Transverse colon (tissue), 4 donors: Measurements from ENCODE around the gene NT5C2. TPM values are rescaled to one million over a fixed set of nuclear protein-coding genes. Genes with fewer than 3 reads are reported as not detected.
A peak's percentile ranks its signal among the peaks of the same experiment; 100 is the strongest.

Experiments used
- DNase-seq: peaks from one replicate; pipeline ENCODE4 v3.0.0-alpha.2; 2019
- H3K27ac ChIP-seq, 4 donors: fragments of 200-600 bp; sonication (generic); 2 replicates each; pipeline ENCODE4 v1.5.1; 2016 to 2018; ENCODE audit warnings: inconsistent platforms in 4 of 4
- H3K27me3 ChIP-seq: fragments of 200-600 bp; sonication (generic); 2 replicates; pipeline ENCODE4 v1.5.1; 2017; ENCODE audit warnings: inconsistent platforms
- H3K36me3 ChIP-seq, 4 donors: fragments of 200-600 bp; sonication (generic); 2 replicates each; pipeline ENCODE4 v1.5.1; 2017 to 2019; ENCODE audit warnings: inconsistent platforms in 4 of 4
- H3K4me1 ChIP-seq, 4 donors: fragments of 200-600 bp; sonication (generic); 2 replicates each; pipeline ENCODE4 v1.5.1; 2017 to 2020; ENCODE audit warnings: inconsistent platforms in 4 of 4
- H3K4me3 ChIP-seq, 4 donors: fragments of 200-600 bp; sonication (generic); 1 replicate in 1 of 4; 2 replicates in 3 of 4; pipeline versions ENCODE4 v1.5.1 to v1.6.1; 2017 to 2019; ENCODE audit warnings: inconsistent platforms in 4 of 4
- H3K9me3 ChIP-seq, 2 donors: fragments of 200-600 bp; sonication (generic); 2 replicates each; pipeline ENCODE4 v1.5.1; 2017 to 2019; ENCODE audit warnings: inconsistent platforms in 2 of 2
- EP300 ChIP-seq: sonication (generic); formaldehyde crosslinking; IDR thresholded peaks from one replicate; pipeline ENCODE4 v1.6.1; 2017; ENCODE audit warnings: antibody characterized with exemption, low read depth
- POLR2A ChIP-seq: fragments of 450-650 bp; IDR thresholded peaks from one replicate; pipeline ENCODE4 v1.6.1; 2016; ENCODE audit warnings: antibody characterized with exemption, mild to moderate bottlenecking, moderate library complexity
- POLR2AphosphoS5 ChIP-seq, 3 donors: sonication (generic); formaldehyde crosslinking; IDR thresholded peaks; one replicate each; pipeline ENCODE4 v1.6.1; 2016; ENCODE audit warnings: antibody characterized with exemption in 3 of 3
- WGBS, 2 donors: methylation state at CpG; one replicate each; pipeline ENCODE4 v1.1.5; 2018; ENCODE audit warnings: low coverage in 1 of 2; 5-methylcytosine and 5-hydroxymethylcytosine counted together
- in situ Hi-C, 4 donors: fragments of 200-750 bp; cut with MboI; loops; one replicate each; pipeline versions ENCODE4 v1.15.0 to v1.15.1; 2017; ENCODE audit warnings: low sequenced_read_pairs in 3 of 4, low pct_ligation_motif_present in 1 of 4, low pct_unique_long_range_greater_than_20kb in 1 of 4
- intact Hi-C: fragments of 100-400 bp; cut with DNase I; formaldehyde crosslinking; loops from one replicate; pipeline ENCODE4 v1.15.1; 2023; ENCODE audit warnings: low total_unique reads
- total RNA-seq, 4 donors: library from RNA; depleted of rRNA; stranded (reverse); fragments of >200 nt; gene quantifications; one replicate each; pipeline ENCODE4 v1.1.0, GENCODE V29; 2016
- TF ChIP-seq, protein P1 (sequence below), 5 experiments: fragments of 200-600 bp in 3 of 5; fragments of 450-650 bp in 2 of 5; sonication (generic) in 3 of 5; IDR thresholded peaks; 1 replicate in 2 of 5; 2 replicates in 3 of 5; pipeline ENCODE4 v1.5.1; 2016 to 2017; ENCODE audit warnings: antibody characterized with exemption in 5 of 5, inconsistent platforms in 3 of 5, mild to moderate bottlenecking in 2 of 5, moderate library complexity in 1 of 5

The NT5C2 gene
- total RNA-seq, 4 donors from 2014 or later = 77.1 to 135 (median 105) TPM

GRCh38 chr10:103124420-103125096 is 68.5 kb downstream of the NT5C2 start:
- H3K4me1 ChIP-seq = peaks cover 12 to 38% (median 17%) of the 10 kb centered on the region in 4 donors
- in situ Hi-C loops = loop anchor here in 1 of 4 donors (25.0 kb wide), 1 partner anchor 113 kb away; the partner anchor contains the start of gene RPEL1

DNA sequence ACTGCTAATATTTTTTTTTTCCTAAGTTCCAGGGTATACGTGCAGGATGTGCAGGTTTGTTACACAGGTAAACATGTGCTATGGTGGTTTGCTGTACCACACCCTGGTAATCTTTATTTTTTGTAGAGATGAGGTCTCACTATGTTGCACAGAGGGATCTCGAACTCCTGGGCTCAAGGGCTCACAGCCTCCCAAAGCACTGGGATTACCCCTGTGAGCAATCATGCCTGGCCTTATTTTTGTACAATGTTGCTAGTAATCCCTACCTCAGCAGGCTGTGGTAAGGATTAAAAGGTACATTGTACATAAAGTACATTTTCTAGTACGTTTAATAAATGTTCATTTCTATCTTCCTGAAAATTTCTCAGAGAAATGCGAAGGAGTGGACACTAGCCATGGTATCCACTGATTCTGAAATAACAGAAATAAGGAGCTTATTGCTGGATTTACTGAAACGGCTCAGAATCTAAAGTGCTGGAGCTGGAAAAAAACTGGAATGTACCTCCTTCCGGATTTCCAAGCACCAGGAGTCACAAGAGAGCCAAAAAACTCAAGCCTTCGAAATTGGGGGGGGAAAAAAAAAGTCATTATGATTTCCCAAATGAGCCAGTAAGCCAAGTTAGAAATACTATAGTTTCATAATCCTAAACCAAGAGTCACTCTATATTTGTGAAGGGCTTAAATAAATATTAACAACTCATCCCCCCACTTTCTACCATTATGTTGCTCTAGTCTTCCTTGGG is 69.6 kb downstream of the NT5C2 start:
- no peak for DNase-seq
- intact Hi-C loops (no loop called here), in situ Hi-C loops (loop anchor here in 1 of 4 donors (25.0 kb wide), 1 partner anchor 114 kb away; the partner anchor contains the start of gene RPEL1)
- H3K36me3 ChIP-seq = peaks cover 0 to 8% (median 3%) of the 10 kb centered on the region in 4 donors
- H3K27ac ChIP-seq = peak overlapping the region in 1 of 4 donors; percentile 9
- H3K4me3 ChIP-seq = no peak overlapping the region
- TF ChIP-seq, protein P1, sequence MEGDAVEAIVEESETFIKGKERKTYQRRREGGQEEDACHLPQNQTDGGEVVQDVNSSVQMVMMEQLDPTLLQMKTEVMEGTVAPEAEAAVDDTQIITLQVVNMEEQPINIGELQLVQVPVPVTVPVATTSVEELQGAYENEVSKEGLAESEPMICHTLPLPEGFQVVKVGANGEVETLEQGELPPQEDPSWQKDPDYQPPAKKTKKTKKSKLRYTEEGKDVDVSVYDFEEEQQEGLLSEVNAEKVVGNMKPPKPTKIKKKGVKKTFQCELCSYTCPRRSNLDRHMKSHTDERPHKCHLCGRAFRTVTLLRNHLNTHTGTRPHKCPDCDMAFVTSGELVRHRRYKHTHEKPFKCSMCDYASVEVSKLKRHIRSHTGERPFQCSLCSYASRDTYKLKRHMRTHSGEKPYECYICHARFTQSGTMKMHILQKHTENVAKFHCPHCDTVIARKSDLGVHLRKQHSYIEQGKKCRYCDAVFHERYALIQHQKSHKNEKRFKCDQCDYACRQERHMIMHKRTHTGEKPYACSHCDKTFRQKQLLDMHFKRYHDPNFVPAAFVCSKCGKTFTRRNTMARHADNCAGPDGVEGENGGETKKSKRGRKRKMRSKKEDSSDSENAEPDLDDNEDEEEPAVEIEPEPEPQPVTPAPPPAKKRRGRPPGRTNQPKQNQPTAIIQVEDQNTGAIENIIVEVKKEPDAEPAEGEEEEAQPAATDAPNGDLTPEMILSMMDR (IDR thresholded peaks at IDR 0.05) = no peak
- TF ChIP-seq POLR2A (no peak), EP300 (no peak), POLR2AphosphoS5 (IDR thresholded peaks at IDR 0.05) (no peak)
- H3K9me3 ChIP-seq = no peaks in the 10 kb centered on the region
- WGBS, 2 donors = 76 to 78% methylated on average over 6 to 7 of the region's 7 CpGs
- H3K4me1 ChIP-seq = peaks cover 12 to 38% (median 17%) of the 10 kb centered on the region in 4 donors
- H3K27me3 ChIP-seq = no peaks in the 10 kb centered on the region

More at GRCh38 chr10:103124420-103125096, 68.5 kb downstream of the NT5C2 start:
- 94 to 98% methylated on average over 4 of the region's 4 CpGs for WGBS, 2 donors
- Histone ChIP-seq H3K9me3 (no peaks in the 10 kb centered on the region), H3K27ac (peak overlapping the region in 1 of 4 donors; percentile 9), H3K4me3 (no peak overlapping the region), H3K36me3 (peaks cover 0 to 8% (median 3%) of the 10 kb centered on the region in 4 donors), H3K27me3 (no peaks in the 10 kb centered on the region)
- TF ChIP-seq EP300 (no peak), POLR2AphosphoS5 (IDR thresholded peaks at IDR 0.05) (no peak), POLR2A (no peak)
- TF ChIP-seq, protein P1 (IDR thresholded peaks at IDR 0.05) = no peak
- no peak for DNase-seq
- intact Hi-C loops = no loop called here

- in situ Hi-C loops (loop anchor here in 1 of 4 donors (25.0 kb wide), 1 partner anchor 116 kb away; the partner anchor contains the start of gene RPEL1), intact Hi-C loops (no loop called here)
- WGBS, 2 donors = 21 to 30% methylated on average over 2 of the region's 2 CpGs
- peak overlapping the region in 3 of 4 donors; percentile 14 to 56 (median 42) for H3K27ac ChIP-seq
- peaks cover 0 to 7% (median 1%) of the 10 kb centered on the region in 4 donors for H3K36me3 ChIP-seq
- TF ChIP-seq, protein P1 (IDR thresholded peaks at IDR 0.05) = no peak
- TF ChIP-seq EP300 = no peak
- TF ChIP-seq POLR2AphosphoS5 (IDR thresholded peaks at IDR 0.05) = no peak
- no peak for TF ChIP-seq POLR2A
- H3K9me3 ChIP-seq = no peaks in the 10 kb centered on the region
- no peak for DNase-seq
- H3K27me3 ChIP-seq = no peaks in the 10 kb centered on the region
- peaks cover 12 to 37% (median 17%) of the 10 kb centered on the region in 4 donors for H3K4me1 ChIP-seq
- H3K4me3 ChIP-seq = no peak overlapping the region
Measured at GRCh38 chr10:103120977-103121735, 71.9 kb downstream of the NT5C2 start.
